Hematopoietic multipotent progenitor cell treated with erythropoietin and hydrocortisone succinate and interleukin-3 and kit ligand, for 6 days (in vitro differentiated cells): ENCODE results near the gene TSHZ3.

Source experiments
- DNase-seq: peaks from one replicate; pipeline ENCODE4 v3.0.0-alpha.2; 2015

The TSHZ3 gene

GRCh38 chr19:31313291-31314030 is 35.8 kb downstream of the TSHZ3 start:
- DNase-seq = no peak

- no peak for DNase-seq
Observed at GRCh38 chr19:31312677-31313244, 36.5 kb downstream of the TSHZ3 start.

GRCh38 chr19:31312009-31312676 is 37.1 kb downstream of the TSHZ3 start:
- no peak for DNase-seq

GRCh38 chr19:31310432-31311133 is 38.7 kb downstream of the TSHZ3 start:
- no peak for DNase-seq

GRCh38 chr19:31308781-31309180 is 40.5 kb downstream of the TSHZ3 start:
- DNase-seq = no peak

GRCh38 chr19:31307071-31307669 is 42.1 kb downstream of the TSHZ3 start:
- no peak for DNase-seq

- DNase-seq = no peak
Observed at GRCh38 chr19:31306006-31306753, 43.1 kb downstream of the TSHZ3 start.

- peak; percentile 57 for DNase-seq
Observed at GRCh38 chr19:31304831-31305312, 44.4 kb downstream of the TSHZ3 start.

GRCh38 chr19:31303262-31303815 is 45.9 kb downstream of the TSHZ3 start:
- DNase-seq = no peak

GRCh38 chr19:31301306-31301980 is 47.8 kb downstream of the TSHZ3 start:
- DNase-seq = no peak

- no peak for DNase-seq
Observed at GRCh38 chr19:31300422-31300821, 48.8 kb downstream of the TSHZ3 start.

- DNase-seq = no peak
Observed at GRCh38 chr19:31299665-31300064, 49.6 kb downstream of the TSHZ3 start.

- no peak for DNase-seq
Observed at GRCh38 chr19:31297991-31298390, 51.2 kb downstream of the TSHZ3 start.

- no peak for DNase-seq
Observed at GRCh38 chr19:31296741-31297390, 52.4 kb downstream of the TSHZ3 start.

GRCh38 chr19:31294189-31294588 is 55.0 kb downstream of the TSHZ3 start:
- no peak for DNase-seq

- no peak for DNase-seq
Observed at GRCh38 chr19:31292639-31293185, 56.5 kb downstream of the TSHZ3 start.

GRCh38 chr19:31290931-31291590 is 58.2 kb downstream of the TSHZ3 start:
- DNase-seq = no peak

GRCh38 chr19:31289976-31290375 is 59.3 kb downstream of the TSHZ3 start:
- no peak for DNase-seq

- DNase-seq = no peak
Observed at GRCh38 chr19:31289381-31289880, 59.8 kb downstream of the TSHZ3 start.

- no peak for DNase-seq
Observed at GRCh38 chr19:31286491-31286890, 62.7 kb downstream of the TSHZ3 start.
